CD4-positive, alpha-beta T cell treated with Interleukin-4 for 4 hours (primary cell): ENCODE measurements around the gene SHH.

ENCODE experiments used
- DNase-seq: peaks from one replicate; pipeline ENCODE4 v3.0.0-alpha.2; 2020

The SHH gene

GRCh38 chr7:155762036-155762435, 50.2 kb downstream of the SHH start:
- DNase-seq = no peak

- DNase-seq = no peak
Measured at GRCh38 chr7:155761162-155761561, 51.1 kb downstream of the SHH start.

- DNase-seq = no peak
Measured at GRCh38 chr7:155759740-155760430, 52.4 kb downstream of the SHH start.

- no peak for DNase-seq
Measured at GRCh38 chr7:155758348-155758747, 53.9 kb downstream of the SHH start.

GRCh38 chr7:155756322-155756721, 55.9 kb downstream of the SHH start:
- no peak for DNase-seq

GRCh38 chr7:155755026-155755425, 57.2 kb downstream of the SHH start:
- no peak for DNase-seq

- no peak for DNase-seq
Measured at GRCh38 chr7:155754165-155754564, 58.1 kb downstream of the SHH start.

GRCh38 chr7:155753446-155753965, 58.8 kb downstream of the SHH start:
- DNase-seq = no peak

GRCh38 chr7:155752756-155753445, 59.4 kb downstream of the SHH start:
- DNase-seq = no peak

- no peak for DNase-seq
Measured at GRCh38 chr7:155751409-155751808, 60.9 kb downstream of the SHH start.

GRCh38 chr7:155750255-155751125, 61.8 kb downstream of the SHH start:
- no peak for DNase-seq
